ENCODE data around the gene ARFGAP3.

ARFGAP3 gene

GRCh38 chr22:42819412-42820044 is 37.5 kb downstream of the ARFGAP3 start:
- DNase-seq = no peak

- no peak for DNase-seq
Measured at GRCh38 chr22:42817556-42817955, 39.5 kb downstream of the ARFGAP3 start.

- no peak for DNase-seq
Measured at GRCh38 chr22:42816336-42816735, 40.7 kb downstream of the ARFGAP3 start.

- no peak for DNase-seq
Measured at GRCh38 chr22:42814616-42815015, 42.5 kb downstream of the ARFGAP3 start.

GRCh38 chr22:42814215-42814614 is 42.9 kb downstream of the ARFGAP3 start:
- DNase-seq = peak in 1 of 14 donors; percentile 47

- no peak for DNase-seq
Measured at GRCh38 chr22:42813501-42813900, 43.6 kb downstream of the ARFGAP3 start.

- DNase-seq = no peak
Measured at GRCh38 chr22:42811459-42811858, 45.6 kb downstream of the ARFGAP3 start.

GRCh38 chr22:42808521-42808920 is 48.6 kb downstream of the ARFGAP3 start:
- DNase-seq = no peak

- no peak for DNase-seq
Measured at GRCh38 chr22:42807185-42807584, 49.9 kb downstream of the ARFGAP3 start.

- peak in 2 of 14 donors; percentile 43 to 75 for DNase-seq
Measured at GRCh38 chr22:42805998-42806830, 50.9 kb downstream of the ARFGAP3 start.

- DNase-seq = peak in 9 of 14 donors; percentile 36 to 81 (median 66)
Measured at GRCh38 chr22:42805016-42805997, 51.8 kb downstream of the ARFGAP3 start.

- peak in 1 of 14 donors; percentile 31 for DNase-seq
Measured at GRCh38 chr22:42803389-42803788, 53.7 kb downstream of the ARFGAP3 start.

GRCh38 chr22:42801252-42802080 is 55.6 kb downstream of the ARFGAP3 start:
- DNase-seq = no peak

GRCh38 chr22:42800451-42801251 is 56.4 kb downstream of the ARFGAP3 start:
- DNase-seq = no peak

- DNase-seq = no peak
Measured at GRCh38 chr22:42799461-42800405, 57.3 kb downstream of the ARFGAP3 start.

- DNase-seq = no peak
Measured at GRCh38 chr22:42799061-42799460, 58.0 kb downstream of the ARFGAP3 start.

- no peak for DNase-seq
Measured at GRCh38 chr22:42797011-42797410, 60.1 kb downstream of the ARFGAP3 start.

GRCh38 chr22:42796081-42796480 is 61.0 kb downstream of the ARFGAP3 start:
- no peak for DNase-seq

Measured in C1 segment of cervical spinal cord (tissue), 14 donors.